ENCODE results near the gene CLCN7.

The CLCN7 gene

GRCh38 chr16:1429012-1429411 lies 45.8 kb downstream of the CLCN7 start:
- no peak for DNase-seq

GRCh38 chr16:1428511-1428910 lies 46.3 kb downstream of the CLCN7 start:
- DNase-seq = no peak

- no peak for DNase-seq
Observed at GRCh38 chr16:1427473-1428461, 47.1 kb downstream of the CLCN7 start.

- no peak for DNase-seq
Observed at GRCh38 chr16:1426734-1427471, 47.9 kb downstream of the CLCN7 start.

GRCh38 chr16:1425616-1426370 lies 49.0 kb downstream of the CLCN7 start:
- no peak for DNase-seq

- no peak for DNase-seq
Observed at GRCh38 chr16:1424028-1424427, 50.8 kb downstream of the CLCN7 start.

GRCh38 chr16:1422076-1422475 lies 52.8 kb downstream of the CLCN7 start:
- no peak for DNase-seq

GRCh38 chr16:1420111-1420539 lies 54.7 kb downstream of the CLCN7 start:
- DNase-seq = no peak

GRCh38 chr16:1416521-1416941 lies 58.3 kb downstream of the CLCN7 start:
- no peak for DNase-seq

GRCh38 chr16:1414532-1415260 lies 60.1 kb downstream of the CLCN7 start, which contains the start of gene UNKL:
Gene UNKL (minus strand): TSS chr16:1414704. CDS start chr16:1414691, 13 bp downstream.
- DNase-seq = peak; percentile 78

GRCh38 chr16:1413684-1414531 lies 60.9 kb downstream of the CLCN7 start:
- peak; percentile 41 for DNase-seq

- no peak for DNase-seq
Observed at GRCh38 chr16:1412847-1413246, 62.0 kb downstream of the CLCN7 start.

- peak; percentile 94 for DNase-seq
Observed at GRCh38 chr16:1408171-1408837, 66.5 kb downstream of the CLCN7 start.

GRCh38 chr16:1407753-1408152 lies 67.1 kb downstream of the CLCN7 start:
- no peak for DNase-seq

GRCh38 chr16:1403733-1404132 lies 71.1 kb downstream of the CLCN7 start:
- DNase-seq = no peak

GRCh38 chr16:1403036-1403435 lies 71.8 kb downstream of the CLCN7 start:
- no peak for DNase-seq

- no peak for DNase-seq
Observed at GRCh38 chr16:1401758-1402154, 73.1 kb downstream of the CLCN7 start.

- DNase-seq = no peak
Observed at GRCh38 chr16:1401061-1401757, 73.6 kb downstream of the CLCN7 start.

- no peak for DNase-seq
Observed at GRCh38 chr16:1398826-1399581, 75.8 kb downstream of the CLCN7 start.
